Measurements from ENCODE around the gene RREB1.

Gene RREB1

GRCh38 chr6:7300926-7301325, 193.2 kb downstream of the RREB1 start:
- DNase-seq (ENCODE audit: low read depth) = no peak

Data from HS-5 (cell line).